ENCODE data around the gene FOXP3.

Gene FOXP3

GRCh38 chrX:49212209-49212608 is 52.3 kb downstream of the FOXP3 start:
- DNase-seq, result no peak

GRCh38 chrX:49211074-49211473 is 53.4 kb downstream of the FOXP3 start:
- DNase-seq, result no peak

GRCh38 chrX:49210406-49210805 is 54.1 kb downstream of the FOXP3 start:
- DNase-seq, result no peak

DNA sequence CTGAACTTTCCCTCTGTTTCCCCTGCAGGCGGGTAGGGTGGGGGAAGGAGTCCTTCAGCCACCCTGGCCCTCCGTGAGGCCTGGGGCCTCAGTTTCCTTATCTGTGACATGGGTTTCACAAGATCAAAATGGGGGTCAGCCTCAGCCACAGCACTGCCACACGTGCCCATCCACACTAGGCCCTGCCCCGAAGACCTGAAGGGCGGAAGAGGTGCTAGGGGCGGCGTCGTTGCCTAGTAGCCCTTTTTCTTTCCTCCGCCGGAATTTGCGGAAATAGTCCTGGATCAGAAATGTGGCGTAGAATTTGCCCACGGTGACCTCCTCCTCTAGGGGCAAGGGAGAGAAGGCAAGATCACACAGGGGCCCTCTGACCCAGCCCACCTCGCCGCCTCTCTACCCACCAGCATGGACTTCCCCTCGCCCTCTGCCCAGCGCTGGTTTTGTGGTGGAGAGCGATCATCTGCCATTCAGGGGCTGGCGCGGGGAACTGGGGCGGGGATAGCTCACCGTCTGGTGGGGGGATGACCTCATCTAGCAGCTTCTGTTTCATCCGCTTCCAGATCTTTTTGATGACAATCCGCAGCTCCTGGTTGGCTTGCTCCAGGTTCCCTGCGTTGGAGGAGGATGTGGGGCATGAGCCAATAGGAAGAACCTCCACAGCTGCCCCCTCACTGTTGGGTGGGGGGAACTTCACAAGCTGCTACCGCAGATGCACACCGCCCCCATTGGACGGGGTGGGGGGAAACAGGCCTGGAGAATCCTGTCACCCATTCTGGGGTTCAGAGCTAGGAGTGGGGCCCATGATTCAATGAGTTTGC is 54.9 kb downstream of the FOXP3 start:
- DNase-seq, result no peak

GRCh38 chrX:49208399-49208798 is 56.1 kb downstream of the FOXP3 start:
- no peak for DNase-seq

- DNase-seq, result no peak
These were observed 58.0 kb downstream of the FOXP3 start for GRCh38 chrX:49206543-49206942.

DNA sequence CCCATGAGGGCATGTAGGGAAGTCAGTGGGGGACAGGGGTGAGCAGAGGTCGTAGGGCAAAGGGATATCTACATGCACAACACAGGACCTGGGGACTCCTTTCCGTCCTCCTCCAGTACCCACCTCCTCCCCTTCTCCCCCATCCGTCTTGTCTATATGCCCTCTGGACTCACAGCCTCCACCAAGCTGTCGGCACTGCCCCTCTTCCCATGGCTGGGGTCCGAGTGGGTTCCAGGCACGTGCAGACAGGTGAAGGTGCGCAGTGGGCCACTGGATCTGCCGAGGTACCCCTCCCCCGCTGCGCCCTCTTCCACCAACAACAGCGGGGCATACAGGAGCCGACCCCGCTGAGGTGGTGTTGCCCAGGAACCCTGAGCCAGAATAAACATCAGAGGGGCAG is 59.1 kb downstream of the FOXP3 start:
- DNase-seq, result no peak

- DNase-seq, result no peak
These were observed 59.8 kb downstream of the FOXP3 start for GRCh38 chrX:49204709-49205108.

DNA sequence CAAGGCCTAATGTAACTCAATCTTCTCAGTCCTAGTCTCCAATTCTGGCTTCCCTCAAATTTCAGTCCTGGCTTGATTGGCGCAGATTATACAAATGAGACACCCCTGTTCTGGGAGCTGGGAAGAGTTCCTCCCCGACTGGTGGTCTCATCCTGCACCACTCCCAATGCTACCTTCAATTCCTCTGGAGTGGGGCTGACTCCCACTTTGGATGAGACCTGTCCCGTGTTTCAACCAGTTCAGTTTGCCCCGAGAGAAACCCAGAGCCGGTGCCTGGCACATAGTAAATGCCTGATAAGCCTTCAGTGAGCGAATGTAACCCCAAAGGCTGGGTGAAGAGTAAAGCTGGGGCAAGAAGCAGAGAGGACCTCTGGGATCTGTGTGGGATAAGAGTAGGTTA is 60.5 kb downstream of the FOXP3 start:
- no peak for DNase-seq

GRCh38 chrX:49203536-49203935 is 61.0 kb downstream of the FOXP3 start:
- no peak for DNase-seq

DNA sequence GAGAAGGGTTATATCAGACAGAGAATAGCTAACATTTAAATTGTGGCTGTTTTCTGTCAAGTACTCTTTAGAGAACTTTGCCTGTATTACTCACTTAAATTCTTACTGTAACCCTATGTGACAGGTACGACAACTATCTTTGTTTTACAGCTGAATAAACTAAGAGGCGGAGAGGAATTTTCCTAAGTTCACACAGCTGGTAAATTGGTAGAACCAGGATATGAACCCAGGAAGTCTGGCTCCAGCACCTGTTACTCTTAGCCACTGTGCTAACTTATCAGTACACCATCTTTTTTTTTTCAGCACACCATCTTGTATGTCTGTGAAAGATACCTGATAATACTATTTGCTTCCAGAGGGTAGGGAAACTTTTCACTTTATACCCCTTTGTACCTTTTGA is 62.5 kb downstream of the FOXP3 start:
- DNase-seq, result no peak
